Ishikawa (cell line): ENCODE data around the gene KRT13.

Source experiments
- CEBPB ChIP-seq: IDR thresholded peaks from 2 replicates; pipeline ENCODE4 v1.6.1; 2012
- EP300 ChIP-seq: IDR thresholded peaks from 2 replicates; pipeline ENCODE4 v1.6.1; 2012; ENCODE audit warnings: borderline replicate concordance
- FOXM1 ChIP-seq: IDR thresholded peaks from 2 replicates; pipeline ENCODE4 v1.6.1; 2012; ENCODE audit warnings: low read depth, borderline replicate concordance
- MAX ChIP-seq: IDR thresholded peaks from 2 replicates; pipeline ENCODE4 v1.6.1; 2012
- NFIC ChIP-seq: IDR thresholded peaks from 2 replicates; pipeline ENCODE4 v1.6.1; 2012
- RAD21 ChIP-seq: IDR thresholded peaks from 2 replicates; pipeline ENCODE4 v1.6.1; 2012; ENCODE audit warnings: low read depth
- TEAD4 ChIP-seq: IDR thresholded peaks from 2 replicates; pipeline ENCODE4 v1.6.1; 2012
- YY1 ChIP-seq: IDR thresholded peaks from 2 replicates; pipeline ENCODE4 v1.6.1; 2012; ENCODE audit warnings: low read depth
- TF ChIP-seq, protein P1 (sequence below): IDR thresholded peaks from 2 replicates; pipeline ENCODE4 v1.6.1; 2012; ENCODE audit warnings: low read depth, mild to moderate bottlenecking

DNA sequence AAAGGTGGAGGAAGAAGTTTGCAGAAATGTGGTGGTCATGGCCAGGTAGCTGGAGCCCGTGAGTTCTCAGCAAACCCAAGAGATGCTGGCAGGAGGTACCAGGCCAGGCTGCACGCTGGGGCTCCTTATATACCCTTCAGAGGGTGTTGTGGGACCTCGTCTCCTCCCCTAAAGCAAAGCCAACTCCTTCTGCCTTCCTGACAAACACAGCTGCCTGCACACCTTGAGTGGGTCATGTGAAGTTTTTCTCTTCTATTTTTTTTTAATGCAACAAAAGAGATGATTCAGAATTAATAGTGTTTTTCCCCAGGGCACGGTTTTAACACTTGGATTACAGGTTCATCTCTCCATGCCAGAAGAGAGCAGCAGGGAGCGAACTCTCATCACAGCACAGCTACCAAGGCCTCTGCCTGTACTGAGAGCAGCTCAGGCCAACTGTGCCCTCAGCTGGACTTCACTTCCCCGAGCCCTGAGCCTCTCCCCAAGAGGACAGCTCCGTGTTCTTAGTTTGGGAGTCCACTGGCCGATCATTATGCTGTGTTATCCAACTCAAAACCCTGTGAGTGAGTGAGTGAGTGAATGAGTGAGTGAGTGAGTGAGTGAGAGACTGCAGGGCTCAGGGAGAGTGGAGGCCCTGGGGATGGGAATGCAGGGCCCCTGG, 13.5 kb upstream of the KRT13 start, which contains the start of gene KRT15:
- TF ChIP-seq, protein P1, sequence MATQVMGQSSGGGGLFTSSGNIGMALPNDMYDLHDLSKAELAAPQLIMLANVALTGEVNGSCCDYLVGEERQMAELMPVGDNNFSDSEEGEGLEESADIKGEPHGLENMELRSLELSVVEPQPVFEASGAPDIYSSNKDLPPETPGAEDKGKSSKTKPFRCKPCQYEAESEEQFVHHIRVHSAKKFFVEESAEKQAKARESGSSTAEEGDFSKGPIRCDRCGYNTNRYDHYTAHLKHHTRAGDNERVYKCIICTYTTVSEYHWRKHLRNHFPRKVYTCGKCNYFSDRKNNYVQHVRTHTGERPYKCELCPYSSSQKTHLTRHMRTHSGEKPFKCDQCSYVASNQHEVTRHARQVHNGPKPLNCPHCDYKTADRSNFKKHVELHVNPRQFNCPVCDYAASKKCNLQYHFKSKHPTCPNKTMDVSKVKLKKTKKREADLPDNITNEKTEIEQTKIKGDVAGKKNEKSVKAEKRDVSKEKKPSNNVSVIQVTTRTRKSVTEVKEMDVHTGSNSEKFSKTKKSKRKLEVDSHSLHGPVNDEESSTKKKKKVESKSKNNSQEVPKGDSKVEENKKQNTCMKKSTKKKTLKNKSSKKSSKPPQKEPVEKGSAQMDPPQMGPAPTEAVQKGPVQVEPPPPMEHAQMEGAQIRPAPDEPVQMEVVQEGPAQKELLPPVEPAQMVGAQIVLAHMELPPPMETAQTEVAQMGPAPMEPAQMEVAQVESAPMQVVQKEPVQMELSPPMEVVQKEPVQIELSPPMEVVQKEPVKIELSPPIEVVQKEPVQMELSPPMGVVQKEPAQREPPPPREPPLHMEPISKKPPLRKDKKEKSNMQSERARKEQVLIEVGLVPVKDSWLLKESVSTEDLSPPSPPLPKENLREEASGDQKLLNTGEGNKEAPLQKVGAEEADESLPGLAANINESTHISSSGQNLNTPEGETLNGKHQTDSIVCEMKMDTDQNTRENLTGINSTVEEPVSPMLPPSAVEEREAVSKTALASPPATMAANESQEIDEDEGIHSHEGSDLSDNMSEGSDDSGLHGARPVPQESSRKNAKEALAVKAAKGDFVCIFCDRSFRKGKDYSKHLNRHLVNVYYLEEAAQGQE = no peak
- TF ChIP-seq YY1 (no peak), NFIC (no peak), CEBPB (no peak), FOXM1 (no peak), EP300 (no peak), RAD21 (no peak), MAX (no peak), TEAD4 (no peak)
